HG02759 (cell line): ENCODE data around the gene PRRG3.

ENCODE experiments used
- ATAC-seq: cut with Tn5 transposase; IDR thresholded peaks from one replicate; pipeline ENCODE4 v1.9.1; 2021; ENCODE audit warnings: mild to moderate bottlenecking, moderate library complexity; ENCODE audit not compliant: unreplicated experiment

Gene PRRG3

DNA sequence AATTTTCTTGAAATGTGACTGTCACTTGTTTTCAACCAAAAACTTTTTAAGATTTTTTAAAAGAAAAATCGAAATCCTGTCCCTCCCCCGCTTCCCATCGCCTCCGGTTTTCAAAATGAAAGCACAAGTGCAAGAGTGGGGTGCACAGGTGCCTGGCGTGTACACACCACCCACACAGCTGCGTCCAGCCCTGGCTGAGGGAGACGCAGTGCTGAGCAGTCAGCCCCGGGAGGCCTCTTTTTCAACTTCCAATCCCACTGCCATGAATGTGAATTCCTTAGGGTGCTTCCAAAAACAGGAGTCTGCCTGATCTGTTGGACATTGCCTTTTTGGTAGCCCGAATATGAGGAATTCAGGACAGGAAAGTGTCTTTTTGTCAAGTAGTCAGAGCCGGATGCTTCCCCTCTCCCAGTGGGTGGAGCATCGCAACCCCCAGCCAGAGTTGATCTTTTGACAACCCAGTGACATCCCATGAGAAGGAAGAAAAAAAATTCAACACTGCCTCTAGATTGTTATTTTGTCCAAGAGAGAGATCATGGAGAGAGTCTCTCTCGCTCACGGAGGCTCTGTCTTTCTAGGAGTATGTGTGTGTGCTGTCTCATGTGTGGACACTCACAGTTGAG lies 8.9 kb downstream of the PRRG3 start:
- no peak for ATAC-seq

DNA sequence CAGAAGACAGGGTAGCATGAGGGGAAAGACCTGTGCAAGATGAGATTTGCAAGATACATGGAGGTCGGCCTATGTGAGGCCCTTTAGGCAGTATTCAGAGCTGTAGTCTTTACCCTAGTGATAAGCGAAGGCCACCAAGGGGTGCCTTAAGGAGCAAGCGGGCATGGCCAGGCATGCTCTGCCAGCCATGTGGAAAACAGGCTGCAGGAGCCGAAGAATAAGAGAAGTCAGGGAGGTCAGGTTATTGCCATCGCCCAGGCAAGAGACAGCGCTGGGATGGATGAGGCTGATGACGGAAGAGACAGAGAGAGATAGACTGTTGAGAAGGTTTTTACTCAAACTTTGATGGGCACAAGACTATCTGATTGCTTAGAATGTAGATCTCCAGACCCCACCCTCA lies 13.6 kb downstream of the PRRG3 start:
- no peak for ATAC-seq

DNA sequence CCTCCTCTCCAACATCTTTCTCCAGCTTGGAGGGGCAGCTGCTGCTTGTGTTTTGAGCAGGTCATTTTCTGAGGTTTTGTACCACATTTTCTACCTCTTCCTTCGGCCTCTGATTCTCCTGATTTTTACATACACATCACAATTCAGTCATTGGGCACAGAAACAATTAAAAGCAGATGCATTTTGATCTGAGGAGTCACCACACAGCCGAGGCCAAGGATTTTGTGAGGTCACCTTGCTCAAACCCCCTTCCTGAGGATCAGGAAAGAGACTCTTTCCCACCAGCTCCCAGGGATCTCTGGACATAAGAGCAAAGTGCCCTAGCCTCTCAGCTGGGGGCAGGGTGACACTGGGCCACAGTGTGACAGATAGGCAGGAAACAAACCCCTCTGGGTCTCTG lies 15.2 kb downstream of the PRRG3 start:
- ATAC-seq, result no peak

DNA sequence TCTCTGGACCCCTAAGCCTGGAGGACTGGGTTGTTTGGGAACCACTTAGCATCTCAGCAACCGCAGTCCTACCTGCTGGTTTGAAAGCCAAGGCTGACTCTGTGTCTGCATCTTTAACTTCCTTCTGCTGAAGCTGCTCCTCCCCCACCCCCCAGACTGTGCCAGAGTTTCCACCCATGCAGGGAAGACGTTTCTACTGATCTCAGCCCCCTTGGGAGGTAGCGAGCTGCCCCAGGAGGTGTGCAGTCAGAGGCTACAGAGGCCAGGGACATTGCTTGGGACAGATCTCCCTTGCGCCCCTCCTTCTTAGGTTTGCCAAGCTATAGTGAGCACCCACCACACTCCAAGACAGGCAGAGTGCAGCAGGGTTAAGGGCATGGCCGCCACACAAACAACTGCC lies 15.9 kb downstream of the PRRG3 start:
- ATAC-seq, result no peak

DNA sequence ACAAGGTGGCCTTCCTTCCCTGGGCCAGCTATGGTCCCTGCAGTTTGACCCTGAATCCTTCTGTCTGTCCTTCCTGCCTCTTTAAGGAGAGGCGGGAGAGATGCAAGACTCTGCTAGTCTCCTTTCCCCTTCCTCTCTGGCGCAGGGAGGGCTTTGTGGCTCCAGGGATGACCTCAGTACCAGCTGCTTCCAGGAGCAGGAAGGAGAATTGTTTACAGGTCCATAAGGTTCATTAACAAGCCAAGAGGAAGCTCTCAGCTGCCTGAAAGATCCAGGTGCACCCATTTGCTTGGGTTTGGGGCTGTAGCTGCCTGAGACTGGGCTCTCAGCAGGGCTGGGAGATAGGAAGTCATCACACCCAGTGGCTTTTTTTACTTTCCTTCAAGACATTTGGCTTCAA lies 16.5 kb downstream of the PRRG3 start:
- ATAC-seq, result no peak

DNA sequence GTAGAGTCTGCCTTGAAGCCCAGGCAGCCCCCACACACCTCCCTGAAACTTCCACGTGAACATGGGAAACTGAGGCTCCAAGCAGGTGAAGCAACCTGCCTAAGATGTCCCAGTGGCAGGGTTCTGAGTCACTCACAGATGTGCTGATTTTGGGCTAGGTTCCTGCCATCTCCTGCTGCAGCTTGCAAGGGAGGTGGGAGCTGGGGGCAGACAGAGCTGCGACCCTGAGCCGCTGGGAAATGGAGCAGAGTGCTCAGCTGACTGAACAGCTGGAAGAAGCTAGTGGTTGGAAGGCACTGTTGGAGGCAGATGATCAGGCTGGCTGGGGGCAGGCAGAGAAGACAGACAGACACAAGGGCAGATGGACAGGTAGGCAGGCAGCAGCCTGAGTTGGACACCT lies 17.0 kb downstream of the PRRG3 start:
- no peak for ATAC-seq

DNA sequence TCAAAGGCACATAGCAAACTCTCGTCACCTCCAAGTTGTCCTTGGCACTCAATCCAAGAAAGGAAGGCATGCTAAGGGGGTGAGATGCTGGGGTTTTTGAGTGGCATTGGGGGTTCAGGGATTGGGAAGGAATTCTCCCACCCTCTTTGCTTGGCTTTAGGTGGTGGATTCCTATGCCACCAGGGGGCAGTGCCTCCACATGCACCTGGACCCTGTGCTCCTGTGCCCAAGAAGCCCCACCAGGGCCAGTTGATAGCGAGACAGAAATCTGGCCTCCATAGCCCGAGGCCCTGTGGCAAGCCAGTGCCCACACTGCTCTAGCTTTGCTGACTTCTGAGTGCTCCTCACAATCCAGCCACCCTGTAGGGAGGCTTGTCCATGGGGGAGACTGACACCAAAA lies 18.6 kb downstream of the PRRG3 start:
- ATAC-seq, result no peak

DNA sequence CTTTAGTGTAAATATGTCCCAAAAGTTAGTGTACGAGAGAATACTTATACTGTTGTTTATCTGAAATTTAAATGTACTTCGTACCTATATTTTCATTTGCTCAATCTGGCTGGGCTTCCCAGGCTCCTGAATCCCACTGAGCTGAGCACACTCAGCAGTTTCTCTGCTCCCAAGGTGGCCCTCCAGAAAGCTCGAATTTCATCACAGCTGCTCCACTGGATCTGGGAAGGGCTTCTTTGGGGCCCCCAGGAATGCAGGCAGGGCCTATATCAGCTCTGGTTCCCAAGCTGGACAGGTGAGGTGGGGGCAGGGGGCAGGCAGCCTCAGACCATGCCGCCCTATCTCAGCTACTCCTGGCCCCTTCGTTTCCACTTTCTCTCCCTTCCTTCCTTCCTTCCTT lies 19.1 kb downstream of the PRRG3 start:
- ATAC-seq, result no peak

DNA sequence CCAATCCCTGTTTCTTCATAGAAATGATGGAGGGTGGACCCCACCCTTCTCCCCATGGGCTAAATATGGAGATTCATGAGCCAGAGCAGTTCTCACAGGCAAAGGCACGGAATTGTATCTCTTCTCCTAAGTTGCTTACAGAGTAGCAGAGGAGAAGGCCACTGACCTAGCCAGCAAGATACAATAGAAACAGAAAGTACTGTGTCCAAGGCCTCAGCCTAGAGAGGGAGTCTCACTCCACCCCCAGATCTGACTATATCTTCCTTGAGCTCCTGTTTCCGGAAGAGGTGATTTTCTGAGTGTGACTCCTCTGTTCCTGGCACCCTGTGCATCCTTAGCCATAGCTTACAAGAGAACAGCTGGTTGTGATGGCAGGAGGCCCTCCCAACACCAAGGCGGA lies 20.5 kb downstream of the PRRG3 start, which contains the start of gene FATE1:
TSS of gene FATE1 (plus strand) at position 284 of the 400 bp plus-strand sequence. CDS start at position 369, 85 bp downstream.
- no peak for ATAC-seq

DNA sequence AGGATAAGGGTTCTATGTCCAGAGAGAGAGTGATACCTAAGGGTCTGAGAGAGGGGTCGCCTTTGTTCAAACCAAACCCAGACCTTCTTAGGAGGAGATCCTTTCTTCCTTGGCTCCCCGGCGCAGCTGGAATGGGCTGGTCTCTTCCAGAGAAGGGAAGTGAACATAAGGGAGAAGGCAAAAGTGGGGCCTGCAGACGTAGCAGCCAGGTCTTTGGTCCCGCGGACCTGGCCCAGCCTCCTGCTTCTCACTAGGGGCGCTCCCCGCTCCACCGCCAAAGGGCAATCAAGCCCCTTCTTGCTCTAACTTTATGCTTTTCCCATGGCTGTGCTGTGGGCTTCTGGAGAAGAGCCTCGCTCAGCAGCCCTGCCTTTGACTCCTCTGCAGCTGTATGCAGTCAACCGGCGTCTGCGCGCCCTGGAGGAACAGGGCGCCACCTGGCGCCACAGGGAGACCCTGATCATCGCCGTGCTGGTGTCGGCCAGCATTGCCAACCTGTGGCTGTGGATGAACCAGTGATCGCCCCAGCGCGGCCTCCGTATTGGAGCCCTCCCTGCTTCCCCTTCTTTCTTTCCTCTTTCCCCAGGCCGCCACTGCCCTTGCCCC lies 27.1 kb downstream of the PRRG3 start:
- ATAC-seq, result no peak

DNA sequence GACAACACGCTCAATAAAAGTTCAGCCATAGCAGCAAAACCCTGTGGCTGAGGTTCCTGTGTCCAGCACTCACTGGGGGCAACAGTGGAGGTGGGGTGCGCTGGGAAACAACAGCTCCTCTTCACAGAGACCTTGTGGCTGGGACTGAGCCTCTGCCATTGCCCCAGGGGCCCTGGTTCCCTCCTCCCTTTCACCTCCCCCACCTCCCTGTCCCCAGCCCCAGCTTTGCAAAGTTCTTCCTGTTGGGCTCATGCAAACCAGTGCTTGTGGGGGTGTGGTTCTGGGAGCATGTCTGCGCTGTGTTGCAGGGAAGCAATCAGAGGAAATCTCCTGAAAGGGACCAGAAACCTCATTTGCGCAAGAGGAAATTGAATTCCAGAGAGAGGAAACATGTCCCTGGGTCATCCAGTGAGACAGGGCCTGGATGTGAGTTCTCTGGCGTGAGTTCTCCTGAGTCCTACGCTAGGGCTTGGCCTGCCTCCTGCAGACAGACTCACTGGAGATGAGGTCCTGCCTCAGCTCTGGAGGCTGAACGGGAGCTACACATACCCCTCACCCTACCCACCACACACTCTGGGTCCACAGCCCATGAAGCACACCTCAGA lies 28.0 kb downstream of the PRRG3 start:
- ATAC-seq, result no peak

DNA sequence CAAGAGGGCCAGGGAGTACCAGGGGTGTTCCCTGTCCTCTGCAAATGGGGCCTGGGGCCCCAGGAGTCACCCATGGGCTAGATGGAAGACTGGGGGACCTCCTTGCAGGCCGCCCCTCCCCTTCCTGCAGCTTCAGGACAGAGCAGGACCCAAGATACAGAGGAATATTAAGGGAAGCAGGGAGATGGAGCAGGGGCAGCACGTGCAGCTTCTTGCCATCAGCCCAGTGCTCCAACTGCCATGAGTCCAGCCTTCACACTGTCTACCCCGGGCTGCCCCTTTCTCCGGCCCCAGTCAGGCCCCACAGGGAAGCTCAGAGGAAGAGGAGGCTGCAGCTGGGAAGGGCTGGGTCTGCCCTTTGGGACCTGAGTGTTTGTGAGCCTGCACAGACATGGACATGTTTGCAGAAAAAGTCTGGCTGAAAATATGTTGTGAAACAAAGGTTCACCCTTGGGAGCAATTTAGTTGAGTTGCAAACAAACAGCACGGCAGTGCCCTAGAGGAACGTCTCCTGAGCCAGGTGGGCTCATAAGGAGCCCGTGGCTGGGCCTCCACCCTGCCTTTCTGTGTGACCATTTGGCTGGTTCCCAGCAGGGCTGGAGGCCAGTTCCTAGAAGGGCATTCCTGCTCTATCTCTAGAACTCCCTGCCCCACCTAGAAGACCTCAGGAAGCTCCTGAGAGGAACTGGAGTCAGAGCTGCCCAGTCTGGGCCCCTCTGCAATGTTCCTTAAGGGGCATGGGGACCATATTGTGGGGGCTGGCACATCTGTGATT lies 29.5 kb downstream of the PRRG3 start:
- ATAC-seq, result no peak

DNA sequence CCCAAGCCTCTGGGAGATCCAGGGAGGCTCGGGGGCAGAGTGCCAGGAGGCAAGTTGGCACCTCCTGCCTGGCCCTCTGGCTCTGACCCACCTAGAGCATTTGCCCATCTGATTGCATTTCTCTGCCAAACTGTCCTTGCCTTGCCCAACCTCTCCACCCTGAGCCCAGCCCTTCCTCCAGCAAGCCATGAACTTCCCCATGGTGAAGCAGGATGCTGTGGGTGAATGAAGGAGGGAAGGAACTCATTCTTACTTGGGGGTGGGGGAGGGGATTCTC lies 30.0 kb downstream of the PRRG3 start:
- ATAC-seq, result no peak

DNA sequence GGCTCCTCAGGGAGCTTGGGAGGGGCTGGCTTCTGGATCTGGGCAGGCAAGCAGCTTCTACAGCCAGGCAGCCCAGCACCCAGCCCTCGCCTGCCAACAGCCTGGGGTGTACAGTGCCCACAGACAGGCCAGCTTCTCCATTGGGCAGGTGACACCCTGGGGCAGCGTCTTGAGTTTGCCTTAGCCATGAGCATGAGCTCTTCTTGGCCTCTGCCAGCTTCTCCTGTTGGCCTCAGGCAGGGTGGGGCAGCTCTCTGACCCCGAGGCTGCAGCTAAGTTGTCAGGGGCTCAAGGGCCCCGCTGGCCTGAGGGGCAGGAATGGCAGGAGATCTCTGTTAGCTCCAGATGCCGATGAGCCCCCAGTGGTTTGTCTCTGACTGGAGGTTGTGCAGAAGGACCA lies 31.5 kb downstream of the PRRG3 start:
- ATAC-seq, result no peak

DNA sequence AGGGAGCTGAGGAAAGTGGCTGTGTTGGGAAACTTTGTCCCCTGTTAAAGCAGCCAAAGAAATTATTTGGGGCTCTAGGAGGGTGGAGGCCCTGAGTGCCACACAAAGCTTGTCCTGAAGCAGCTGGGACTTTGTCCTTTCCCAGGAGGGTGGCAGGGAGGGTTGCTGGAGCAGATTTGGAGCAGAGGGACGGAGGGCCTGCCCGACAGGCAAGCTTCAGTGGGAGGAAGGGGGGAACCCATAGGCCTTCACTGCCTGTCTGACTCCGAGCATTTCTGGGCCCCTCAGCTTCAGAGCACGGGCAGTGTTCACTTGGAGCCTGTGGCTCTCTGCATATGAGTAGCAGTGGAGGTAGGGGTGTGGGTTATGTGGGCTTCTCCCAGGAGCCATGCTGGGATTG lies 32.1 kb downstream of the PRRG3 start:
- ATAC-seq, result no peak

DNA sequence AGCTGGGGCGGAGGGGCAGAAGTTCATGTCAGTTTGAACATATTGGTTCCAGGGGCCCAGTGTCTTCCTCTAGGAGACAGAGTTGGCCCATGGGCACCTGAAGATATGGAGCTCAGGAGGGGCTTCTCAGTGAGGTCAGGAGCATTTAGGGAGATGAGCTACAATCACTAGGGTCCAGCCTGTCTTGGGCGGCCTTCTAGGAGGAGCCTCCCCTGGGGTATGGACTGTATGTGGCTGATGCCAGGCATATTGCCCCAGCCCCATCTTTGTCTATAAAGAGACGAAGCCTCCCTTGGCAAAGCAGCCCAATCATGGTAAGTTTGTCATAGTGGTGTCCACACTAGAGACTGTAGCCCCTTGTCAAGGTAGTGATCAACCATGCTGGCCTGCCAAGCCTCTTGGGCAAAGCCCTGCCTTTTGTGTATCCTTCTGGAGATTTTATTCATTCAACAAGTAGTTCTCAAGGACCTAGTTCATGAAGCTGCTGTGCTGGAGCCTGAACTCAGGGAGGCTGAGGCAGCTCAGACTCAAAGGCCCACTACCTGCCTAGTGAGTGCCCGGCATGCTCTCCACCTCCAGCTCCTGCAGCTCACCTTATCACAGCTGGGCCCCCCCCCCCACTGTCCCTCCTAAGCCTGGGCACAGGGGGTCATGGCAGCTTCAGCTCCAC lies 33.9 kb downstream of the PRRG3 start:
- ATAC-seq, result no peak

DNA sequence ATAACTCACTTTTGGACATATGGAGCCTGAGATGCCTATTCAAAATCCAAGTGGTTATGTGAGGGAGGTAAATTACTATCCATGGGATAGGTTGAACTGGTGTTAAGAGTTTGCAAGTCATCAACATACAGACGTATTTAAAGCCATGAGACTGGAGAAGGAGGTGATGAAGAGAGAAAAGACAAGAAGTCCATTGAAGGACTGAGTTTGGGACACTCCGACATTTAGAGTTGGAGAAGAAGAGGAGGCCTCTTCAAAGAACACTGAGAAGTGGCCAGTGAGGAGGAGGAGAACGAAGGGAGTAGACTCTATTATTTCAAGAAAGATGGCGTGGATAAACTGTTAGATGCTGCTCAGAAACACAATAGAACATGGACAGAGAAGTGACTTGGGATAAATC lies 39.2 kb downstream of the PRRG3 start, which contains the start of gene CNGA2:
TSS of gene CNGA2 (plus strand) at position 301 of the 400 bp plus-strand sequence. CDS start 3,738 bp downstream, outside the sequence.
- ATAC-seq, result no peak

DNA sequence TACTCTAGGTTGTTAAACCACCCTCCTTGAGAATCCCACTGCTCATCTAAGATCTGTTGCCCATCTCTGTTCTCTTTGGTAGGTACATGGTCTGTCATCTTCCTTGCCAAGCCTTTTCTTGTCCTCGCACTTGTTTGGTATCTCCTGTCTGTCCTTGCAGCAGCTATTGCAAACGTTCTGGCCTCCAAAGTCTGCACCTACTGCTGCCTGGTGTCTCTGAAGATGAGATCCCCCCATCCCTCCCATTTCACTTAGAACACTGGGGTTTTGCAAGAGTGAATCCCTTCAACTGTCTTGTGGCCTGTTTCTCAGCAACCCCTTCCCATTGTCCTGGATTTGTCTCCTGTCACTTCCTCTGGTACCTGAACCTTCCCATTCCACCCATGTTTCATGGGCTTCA lies 40.0 kb downstream of the PRRG3 start:
- ATAC-seq, result no peak

DNA sequence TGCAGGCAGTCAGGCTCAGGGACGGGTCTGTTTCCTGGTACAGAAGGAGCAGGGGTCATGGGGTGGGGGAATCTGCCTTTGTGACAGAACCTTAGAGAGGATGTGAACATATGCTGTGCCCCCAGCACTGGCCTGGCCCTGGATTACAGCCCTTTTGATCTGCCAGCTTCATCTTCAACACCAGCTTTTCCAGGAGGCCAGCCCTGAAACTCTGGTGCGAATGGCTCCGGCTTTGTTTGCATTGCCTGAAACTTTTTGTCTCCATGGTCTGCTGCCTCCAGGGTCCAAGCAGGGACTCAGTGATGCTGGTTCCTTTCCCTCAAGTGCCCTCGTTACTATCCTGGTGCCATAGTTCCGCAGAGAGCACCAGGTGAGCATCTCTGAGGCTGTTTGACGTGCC lies 41.4 kb downstream of the PRRG3 start:
- ATAC-seq, result no peak

DNA sequence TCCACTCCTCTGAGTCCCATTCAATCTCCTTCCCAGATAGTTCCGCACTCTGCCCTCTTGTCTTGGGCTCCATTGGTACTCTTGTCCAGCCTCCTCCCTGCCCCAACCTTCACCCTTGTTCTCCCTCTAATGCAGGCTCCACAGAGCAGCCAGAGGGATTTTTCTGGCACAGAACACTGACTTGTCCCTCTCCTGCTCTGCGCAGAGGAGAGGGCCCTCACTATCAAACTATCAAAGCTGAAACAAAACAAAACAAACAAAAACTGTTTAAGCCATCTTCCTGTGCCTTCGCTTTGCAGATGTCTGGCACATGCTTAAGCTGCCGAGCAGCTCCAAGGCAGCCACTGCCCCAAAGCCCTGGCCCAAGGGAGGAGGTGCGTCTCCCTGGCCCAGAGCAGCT lies 42.2 kb downstream of the PRRG3 start:
- no peak for ATAC-seq

DNA sequence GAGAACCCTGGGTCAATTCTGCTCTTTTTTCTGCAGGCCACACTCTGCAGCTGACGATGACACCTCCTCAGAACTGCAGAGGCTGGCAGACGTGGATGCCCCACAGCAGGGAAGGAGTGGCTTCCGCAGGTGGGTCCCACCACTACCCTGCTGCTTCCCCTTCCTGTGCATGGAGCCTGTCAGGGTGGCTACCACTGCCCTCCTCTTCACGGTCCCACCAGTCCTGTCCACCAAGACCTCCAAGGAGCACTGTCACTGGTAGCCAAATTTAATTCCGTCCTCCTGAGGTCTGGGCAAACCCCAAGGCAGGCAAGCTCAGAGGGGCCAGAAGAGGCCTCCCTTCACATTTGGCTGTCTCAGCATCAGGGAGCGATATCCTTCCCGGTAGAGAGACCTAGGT lies 43.5 kb downstream of the PRRG3 start:
- no peak for ATAC-seq
